ENCODE data around the gene BSND. TPM values are rescaled to one million over a fixed set of nuclear protein-coding genes. Genes with fewer than 3 reads are reported as not detected.

BSND gene
- total and polyA plus RNA-seq, 9 of the 15 experiments (the other 6 are each of a cell fraction or from before 2014, with no cell fraction given) = not detected

DNA sequence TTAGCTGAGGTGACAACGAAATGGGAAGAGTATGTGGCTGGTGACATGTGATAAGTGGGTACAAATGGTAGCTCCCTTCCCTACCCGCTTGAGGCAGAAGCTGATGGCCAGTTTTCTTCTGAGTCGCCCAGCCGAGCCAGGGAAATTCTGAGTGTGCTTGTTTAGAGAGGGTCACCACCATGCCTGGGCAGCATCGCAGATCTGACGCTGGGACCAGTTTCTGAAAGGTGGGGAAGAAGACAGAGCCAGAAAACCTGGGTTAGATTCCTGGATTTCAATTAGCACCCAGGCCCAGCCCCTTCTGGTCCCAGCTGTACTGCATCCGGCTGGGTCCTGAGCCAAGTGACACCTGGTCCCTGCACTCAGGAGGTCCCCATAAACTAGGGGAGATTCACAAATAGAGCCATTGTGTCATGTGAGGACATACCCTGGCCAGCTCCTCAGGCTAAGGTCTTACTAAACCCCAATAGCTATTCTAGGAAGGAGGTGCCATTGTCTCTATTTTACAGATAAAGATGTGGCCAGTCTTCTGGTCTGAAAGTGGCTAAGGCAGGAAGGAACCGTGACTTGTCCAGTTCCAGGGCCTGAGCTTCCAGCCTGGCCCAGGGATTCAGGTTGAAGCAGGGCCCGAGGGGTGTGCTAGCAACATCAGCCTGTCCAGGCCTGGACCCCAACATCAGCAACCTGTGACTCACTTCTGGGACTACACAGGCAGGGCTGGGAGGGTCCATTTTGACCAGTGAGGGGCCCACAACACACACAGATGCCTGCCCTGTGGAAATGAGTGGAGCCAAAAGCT is 20.0 kb upstream of the BSND start:
- DNase-seq (ENCODE audit: extremely low read depth in 1 of 4, low spot score in 3 of 4) = no peak
- intact Hi-C loops (cut with micrococcal nuclease) = no loop called here
- Histone ChIP-seq H3K79me2 (ENCODE audit: control insufficient read depth, insufficient read depth, low read length) (no peaks in the 10 kb centered on the region), H3K36me3 (ENCODE audit: control insufficient read depth, insufficient read depth, low read length) (no peaks in the 10 kb centered on the region), H3K9ac (ENCODE audit: insufficient read depth in 1 of 2, low read depth in 2 of 2, low read length in 2 of 2) (no peak overlapping the region), H3K9me1 (ENCODE audit: control insufficient read depth, insufficient read depth, low read length) (no peaks in the 10 kb centered on the region), H3K9me3 (replicated peaks; ENCODE audit: control insufficient read depth, insufficient read depth, low read depth, low read length) (no peaks in the 10 kb centered on the region), H3K27me3 (ENCODE audit: control insufficient read depth in 2 of 2, insufficient read depth in 2 of 2, low read length in 2 of 2) (peaks cover 29 to 69% of the 10 kb centered on the region in 2 experiments), H2AFZ (ENCODE audit: low read depth, low read length) (no peak overlapping the region), H3K4me3 (no peak overlapping the region), H3K4me2 (ENCODE audit: insufficient read depth, low read length) (no peak overlapping the region), H3K4me1 (replicated peaks in 1 of 2; ENCODE audit: control insufficient read depth in 2 of 2, insufficient read depth in 2 of 2, low read length in 2 of 2) (peaks cover 0 to 10% of the 10 kb centered on the region in 2 experiments; a peak in 2 of 5 replicates), H3K27ac (ENCODE audit: extremely low read depth, low read depth, low read length) (no peak overlapping the region), H4K20me1 (replicated peaks; ENCODE audit: control insufficient read depth, insufficient read depth, low read length) (0 out of 2 replicates have a peak, but pooled peaks cover 5% of the 10 kb centered on the region)
- WGBS (ENCODE audit: insufficient coverage, low coverage, missing lambda C conversion rate) = 4% methylated on average over 9 of the region's 9 CpGs
- ChIA-PET CTCF (ENCODE audit: low intra/inter-chr PET ratio) (no interaction called here), POLR2A (interaction anchor here (0.5 to 1.1 kb wide), 2 partner anchors 17 to 319 kb away, joined by 3 read pairs; no protein-coding TSS in a partner anchor)
- in situ Hi-C loops (cut with MboI) = no loop called here
- no TSS peak for BruUV-seq (replicated peaks)
- no peak; the same call in 2 of the 3 replicates for ATAC-seq
- no peak for FAIRE-seq
- TF ChIP-seq, protein P1, sequence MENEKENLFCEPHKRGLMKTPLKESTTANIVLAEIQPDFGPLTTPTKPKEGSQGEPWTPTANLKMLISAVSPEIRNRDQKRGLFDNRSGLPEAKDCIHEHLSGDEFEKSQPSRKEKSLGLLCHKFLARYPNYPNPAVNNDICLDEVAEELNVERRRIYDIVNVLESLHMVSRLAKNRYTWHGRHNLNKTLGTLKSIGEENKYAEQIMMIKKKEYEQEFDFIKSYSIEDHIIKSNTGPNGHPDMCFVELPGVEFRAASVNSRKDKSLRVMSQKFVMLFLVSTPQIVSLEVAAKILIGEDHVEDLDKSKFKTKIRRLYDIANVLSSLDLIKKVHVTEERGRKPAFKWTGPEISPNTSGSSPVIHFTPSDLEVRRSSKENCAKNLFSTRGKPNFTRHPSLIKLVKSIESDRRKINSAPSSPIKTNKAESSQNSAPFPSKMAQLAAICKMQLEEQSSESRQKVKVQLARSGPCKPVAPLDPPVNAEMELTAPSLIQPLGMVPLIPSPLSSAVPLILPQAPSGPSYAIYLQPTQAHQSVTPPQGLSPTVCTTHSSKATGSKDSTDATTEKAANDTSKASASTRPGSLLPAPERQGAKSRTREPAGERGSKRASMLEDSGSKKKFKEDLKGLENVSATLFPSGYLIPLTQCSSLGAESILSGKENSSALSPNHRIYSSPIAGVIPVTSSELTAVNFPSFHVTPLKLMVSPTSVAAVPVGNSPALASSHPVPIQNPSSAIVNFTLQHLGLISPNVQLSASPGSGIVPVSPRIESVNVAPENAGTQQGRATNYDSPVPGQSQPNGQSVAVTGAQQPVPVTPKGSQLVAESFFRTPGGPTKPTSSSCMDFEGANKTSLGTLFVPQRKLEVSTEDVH (IDR thresholded peaks at IDR 0.05; ENCODE audit: low read depth, partially characterized antibody) = no peak
- no peak for TF ChIP-seq ZNF583 (CRISPR knock-in tag; IDR thresholded peaks at IDR 0.05)
- no peak for TF ChIP-seq TEAD1 (CRISPR knock-in tag; IDR thresholded peaks at IDR 0.05)
- TF ChIP-seq, protein P2, sequence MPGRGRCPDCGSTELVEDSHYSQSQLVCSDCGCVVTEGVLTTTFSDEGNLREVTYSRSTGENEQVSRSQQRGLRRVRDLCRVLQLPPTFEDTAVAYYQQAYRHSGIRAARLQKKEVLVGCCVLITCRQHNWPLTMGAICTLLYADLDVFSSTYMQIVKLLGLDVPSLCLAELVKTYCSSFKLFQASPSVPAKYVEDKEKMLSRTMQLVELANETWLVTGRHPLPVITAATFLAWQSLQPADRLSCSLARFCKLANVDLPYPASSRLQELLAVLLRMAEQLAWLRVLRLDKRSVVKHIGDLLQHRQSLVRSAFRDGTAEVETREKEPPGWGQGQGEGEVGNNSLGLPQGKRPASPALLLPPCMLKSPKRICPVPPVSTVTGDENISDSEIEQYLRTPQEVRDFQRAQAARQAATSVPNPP (IDR thresholded peaks at IDR 0.05; ENCODE audit: borderline replicate concordance, insufficient read depth, insufficient read length) = no peak
- TF ChIP-seq ZNF780A (CRISPR knock-in tag; IDR thresholded peaks at IDR 0.05) = no peak
- no peak for TF ChIP-seq RBBP5 (IDR thresholded peaks at IDR 0.05; ENCODE audit: borderline replicate concordance, insufficient read depth, low read length, poor library complexity, severe bottlenecking)
- TF ChIP-seq FUS (optimal IDR thresholded peaks at IDR 0.05; ENCODE audit: low read depth, low read length) = no peak
- no peak for TF ChIP-seq RCOR1 (IDR thresholded peaks at IDR 0.05; ENCODE audit: borderline replicate concordance in 1 of 2, low read depth in 2 of 2, low read length in 2 of 2)
- no peak for TF ChIP-seq ZNF124 (CRISPR knock-in tag; IDR thresholded peaks at IDR 0.05)
- TF ChIP-seq ZNF24 (IDR thresholded peaks at IDR 0.05) = no peak
- TF ChIP-seq CXXC5 (CRISPR knock-in tag; IDR thresholded peaks at IDR 0.05) = no peak
- TF ChIP-seq PRMT5 (CRISPR knock-in tag; IDR thresholded peaks at IDR 0.05) = no peak
- TF ChIP-seq WHSC1 (IDR thresholded peaks at IDR 0.05; ENCODE audit: low read length) = no peak
- TF ChIP-seq, protein P3, sequence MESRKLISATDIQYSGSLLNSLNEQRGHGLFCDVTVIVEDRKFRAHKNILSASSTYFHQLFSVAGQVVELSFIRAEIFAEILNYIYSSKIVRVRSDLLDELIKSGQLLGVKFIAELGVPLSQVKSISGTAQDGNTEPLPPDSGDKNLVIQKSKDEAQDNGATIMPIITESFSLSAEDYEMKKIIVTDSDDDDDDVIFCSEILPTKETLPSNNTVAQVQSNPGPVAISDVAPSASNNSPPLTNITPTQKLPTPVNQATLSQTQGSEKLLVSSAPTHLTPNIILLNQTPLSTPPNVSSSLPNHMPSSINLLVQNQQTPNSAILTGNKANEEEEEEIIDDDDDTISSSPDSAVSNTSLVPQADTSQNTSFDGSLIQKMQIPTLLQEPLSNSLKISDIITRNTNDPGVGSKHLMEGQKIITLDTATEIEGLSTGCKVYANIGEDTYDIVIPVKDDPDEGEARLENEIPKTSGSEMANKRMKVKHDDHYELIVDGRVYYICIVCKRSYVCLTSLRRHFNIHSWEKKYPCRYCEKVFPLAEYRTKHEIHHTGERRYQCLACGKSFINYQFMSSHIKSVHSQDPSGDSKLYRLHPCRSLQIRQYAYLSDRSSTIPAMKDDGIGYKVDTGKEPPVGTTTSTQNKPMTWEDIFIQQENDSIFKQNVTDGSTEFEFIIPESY (CRISPR knock-in tag; IDR thresholded peaks at IDR 0.05) = no peak
- TF ChIP-seq XRCC4 (IDR thresholded peaks at IDR 0.05; ENCODE audit: extremely low read depth, insufficient read depth, insufficient read length) = no peak
- no peak for TF ChIP-seq HNRNPH1 (optimal IDR thresholded peaks at IDR 0.05; ENCODE audit: low read depth, low read length)
